HG03280 (cell line): ENCODE measurements around the gene ARHGEF39.
A peak's percentile ranks its signal among the peaks of the same experiment; 100 is the strongest.
"Not testable (repeated sequence)": the region's sequence is repeated elsewhere in the genome, so short reads cannot be mapped to it uniquely, and the experiment has no call there.

ENCODE experiments used
- ATAC-seq: cut with Tn5 transposase; IDR thresholded peaks from one replicate; pipeline ENCODE4 v1.9.1; 2021; ENCODE audit warnings: mild to moderate bottlenecking, moderate library complexity; ENCODE audit not compliant: unreplicated experiment

ARHGEF39 gene

DNA sequence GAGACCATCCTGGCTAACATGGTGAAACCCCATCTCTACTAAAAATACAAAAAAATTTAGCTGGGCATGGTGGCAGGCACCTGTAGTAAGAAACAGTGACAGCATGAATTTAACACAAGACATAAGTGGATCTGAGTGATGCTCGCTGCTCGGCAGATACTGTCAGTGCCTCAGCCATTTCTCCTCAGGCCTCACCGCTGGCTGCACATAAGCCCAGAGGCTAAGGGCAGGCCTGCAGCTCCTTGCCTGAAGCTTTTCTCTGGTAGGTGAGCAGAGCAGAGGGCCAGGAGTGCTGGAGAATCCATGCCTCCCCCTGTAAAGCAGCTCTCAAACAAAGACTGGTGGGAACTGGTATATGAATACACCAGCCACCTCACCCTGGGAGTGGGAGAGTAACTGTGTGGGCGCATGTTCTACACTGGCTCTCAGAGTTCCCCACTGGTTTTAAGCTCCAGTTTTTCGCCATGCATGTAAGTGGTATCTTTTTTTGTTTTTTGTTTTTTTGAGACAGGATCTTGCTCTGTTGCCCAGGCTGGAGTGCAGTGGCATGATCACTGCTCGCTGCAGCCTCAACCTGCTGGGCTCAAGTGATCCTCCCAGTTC, 36.5 kb downstream of the ARHGEF39 start:
- no peak for ATAC-seq

- no peak for ATAC-seq
Measured at GRCh38 chr9:35627575-35627974, 37.4 kb downstream of the ARHGEF39 start.

GRCh38 chr9:35619800-35620158, 45.2 kb downstream of the ARHGEF39 start:
- peak; percentile 44 for ATAC-seq

DNA sequence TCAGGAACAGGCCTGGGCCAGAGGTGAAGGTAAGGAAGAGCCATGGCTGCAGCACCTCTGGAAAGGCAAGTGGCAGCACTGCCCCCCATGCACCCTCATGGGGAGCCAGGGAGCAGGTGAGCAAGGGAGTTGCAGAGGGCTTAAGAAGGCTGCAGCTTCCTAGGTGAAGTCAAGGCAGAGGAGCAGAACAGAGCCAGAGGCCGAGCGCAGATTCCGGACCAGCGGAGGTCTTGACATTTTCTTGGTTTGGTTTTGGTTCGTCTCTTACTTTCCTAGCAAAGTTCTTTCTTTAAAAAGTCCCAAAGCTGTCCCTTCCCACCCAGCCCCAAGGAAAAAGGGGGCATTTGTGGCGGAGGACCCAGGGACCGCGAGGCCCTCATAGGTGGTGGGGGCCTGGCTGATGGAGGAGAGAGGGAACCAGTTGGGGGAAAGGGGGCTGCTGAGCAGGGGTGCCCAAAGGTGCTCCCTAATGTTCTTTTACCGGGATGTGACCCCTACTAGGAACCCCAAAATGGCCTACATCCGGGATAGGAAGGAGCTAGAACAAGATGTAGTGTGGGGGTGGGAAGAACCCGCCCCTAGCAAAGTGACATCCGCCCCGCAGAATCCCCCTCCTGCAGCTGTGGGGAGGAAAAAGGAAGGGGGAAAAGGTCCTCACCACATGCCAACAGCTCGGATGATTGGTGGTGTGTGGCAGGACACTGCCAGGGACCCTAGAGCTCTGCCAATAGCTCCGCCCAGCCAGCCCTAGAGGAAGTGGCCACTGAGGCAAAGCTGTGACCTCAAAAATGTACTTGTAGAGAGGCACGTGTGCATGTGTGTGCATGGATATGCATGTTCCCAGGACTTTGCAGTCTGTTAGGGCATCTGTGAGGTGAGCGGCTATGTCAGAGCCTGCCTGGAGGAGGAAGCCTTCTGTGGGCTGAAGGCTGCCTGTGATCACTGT, 45.9 kb downstream of the ARHGEF39 start:
- ATAC-seq, result peak; percentile 34

DNA sequence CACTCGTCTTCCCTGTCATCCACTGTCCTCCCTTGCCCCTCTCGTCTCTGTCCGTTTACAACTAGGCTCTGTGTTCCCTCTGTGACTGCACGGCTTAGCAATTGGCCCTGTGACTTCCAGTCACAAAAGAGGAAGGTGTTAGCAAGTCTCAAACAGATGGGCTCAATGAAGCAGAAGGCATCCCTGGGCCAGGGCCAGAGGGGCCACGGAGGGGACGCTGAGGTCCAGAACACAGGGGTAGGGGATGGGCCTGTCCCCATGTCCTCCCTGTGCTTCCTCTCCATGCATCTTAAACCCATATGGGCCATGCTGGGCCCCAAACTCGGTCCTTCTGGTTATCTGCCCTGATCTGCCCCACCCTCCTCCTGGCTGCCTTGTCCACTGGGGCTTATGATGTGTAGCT, 46.7 kb downstream of the ARHGEF39 start, which contains the start of gene CD72:
CD72 (minus strand) TSS at position 89 of the 403 bp plus-strand sequence. CDS start 110 bp downstream, outside the sequence.
- no peak for ATAC-seq

DNA sequence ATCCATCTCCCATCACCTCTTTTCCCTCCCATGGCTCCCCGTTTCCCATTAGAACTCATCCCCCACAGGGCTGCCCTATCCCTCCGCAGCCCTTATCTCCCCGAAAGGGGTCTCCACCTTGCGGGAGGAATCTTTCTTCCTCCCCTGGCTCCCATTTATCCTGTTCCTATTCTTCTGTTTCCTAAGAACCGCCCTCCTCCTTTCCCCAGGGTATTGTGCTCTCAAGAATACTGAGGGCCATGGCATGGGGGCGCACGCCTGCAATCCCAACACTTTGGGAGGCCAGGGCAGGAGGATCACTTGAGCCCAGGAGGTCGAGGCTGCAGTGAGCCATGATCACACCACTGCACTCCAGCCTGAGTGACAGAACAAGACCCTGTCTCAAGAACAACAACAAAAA, 47.4 kb downstream of the ARHGEF39 start:
- no peak for ATAC-seq

DNA sequence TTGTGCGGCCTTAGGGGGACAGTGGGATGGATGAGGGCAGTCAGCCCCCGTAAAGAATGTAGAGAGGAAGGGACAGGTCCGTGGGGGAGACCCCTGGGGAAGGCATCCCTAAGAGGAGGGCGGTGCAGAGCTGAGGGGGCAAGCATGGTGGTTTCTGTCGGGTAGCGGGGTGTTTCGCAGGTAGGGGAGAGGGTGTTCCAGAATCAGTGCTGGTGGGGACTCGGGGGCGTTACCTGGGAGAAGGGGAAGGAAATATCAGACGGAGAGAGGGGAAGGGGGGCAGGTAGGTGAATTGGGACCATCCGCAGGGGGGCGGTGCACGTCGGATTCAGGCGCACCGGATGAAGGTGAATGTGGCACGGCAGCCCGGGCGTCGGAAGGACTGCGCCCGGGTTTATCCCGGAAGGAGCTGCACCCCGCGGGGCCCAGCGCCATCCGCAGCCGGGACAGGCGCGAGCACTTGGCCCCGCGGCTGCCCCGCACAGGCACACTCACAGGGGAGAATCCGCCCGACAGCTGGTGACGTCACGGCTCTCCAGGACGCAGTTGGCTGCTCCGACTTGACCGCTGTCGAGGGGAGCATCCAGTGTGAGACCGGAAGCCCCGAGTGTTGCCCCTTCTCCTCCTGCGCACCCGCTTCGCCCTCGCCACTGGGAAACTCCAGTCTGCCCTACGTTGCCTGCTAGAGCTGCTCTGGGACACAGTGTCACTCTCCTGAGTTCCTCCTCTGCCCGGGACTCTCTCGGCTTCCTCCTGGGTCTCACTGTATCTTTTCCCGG, 48.1 kb downstream of the ARHGEF39 start:
- ATAC-seq, result peak; percentile 35

DNA sequence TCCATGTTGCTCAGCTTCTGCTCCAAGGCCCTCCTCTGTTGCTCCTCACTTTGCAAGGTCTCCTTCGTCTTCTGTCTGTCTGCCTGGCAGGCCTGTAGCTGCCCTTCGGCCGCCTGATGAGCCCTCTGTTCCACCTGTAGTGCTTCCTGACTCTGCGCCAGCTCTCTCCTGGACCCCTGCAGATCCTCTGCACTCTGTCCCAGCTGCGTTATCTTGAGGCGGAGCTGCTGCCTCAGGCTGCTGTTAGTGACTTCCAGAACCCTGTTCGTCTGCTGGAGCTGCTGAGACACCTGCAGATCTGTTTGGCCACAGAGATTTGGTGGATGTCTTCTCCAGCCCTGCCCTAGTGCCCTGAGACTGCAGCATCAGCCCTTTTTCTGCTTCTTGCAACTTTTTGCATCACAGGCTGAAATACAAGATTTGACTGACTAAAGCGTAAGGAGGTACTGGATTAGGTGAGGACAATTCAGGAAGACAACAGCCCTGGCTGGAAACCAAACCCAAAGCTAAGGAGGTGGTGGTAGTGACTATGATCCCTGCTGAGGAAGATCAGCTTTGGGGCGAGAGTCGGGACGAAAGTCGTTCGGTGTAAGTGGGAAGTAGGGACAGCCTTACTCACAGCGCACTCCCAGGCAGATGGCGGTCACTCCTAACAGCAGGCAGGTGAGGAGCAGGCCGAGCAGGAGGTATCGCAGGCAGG, 48.9 kb downstream of the ARHGEF39 start:
- no peak for ATAC-seq

DNA sequence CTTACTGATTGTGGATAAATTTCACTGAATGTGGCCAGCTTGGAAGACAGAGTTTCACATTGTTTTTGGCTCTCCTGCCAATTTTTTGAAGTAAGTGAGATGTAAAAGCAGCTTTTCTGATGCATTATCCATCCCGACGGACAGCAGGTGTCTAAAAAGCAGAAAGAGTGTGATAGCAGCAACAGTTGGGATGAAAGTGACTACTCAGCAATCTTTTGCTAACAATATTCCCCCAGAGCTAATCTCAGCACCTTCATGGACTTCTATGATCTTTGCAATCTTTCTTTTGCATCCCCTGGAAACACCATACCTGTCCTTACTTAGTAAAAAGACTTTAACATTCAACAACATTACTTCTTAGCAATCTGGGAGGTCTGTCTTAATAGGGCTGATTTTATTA, 52.2 kb downstream of the ARHGEF39 start:
- no peak for ATAC-seq

DNA sequence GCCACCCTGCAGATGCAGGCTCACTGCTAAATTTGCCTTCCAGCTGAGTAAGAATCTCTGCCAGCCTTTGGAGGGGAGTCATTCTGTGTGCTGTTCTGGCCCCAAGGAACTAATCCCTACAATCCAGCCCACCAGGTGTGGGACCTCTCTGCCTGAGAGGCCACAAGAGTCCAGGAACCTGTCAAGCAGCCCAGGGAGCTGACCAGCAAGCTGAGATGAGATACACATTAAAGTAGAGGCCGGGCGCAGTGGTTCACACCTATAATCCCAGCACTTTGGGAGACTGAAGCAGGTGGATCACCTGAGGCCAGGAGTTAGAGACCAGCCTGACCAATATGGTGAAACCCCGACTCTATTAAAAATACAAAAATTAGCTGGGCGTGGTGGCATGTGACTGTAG, 52.9 kb downstream of the ARHGEF39 start:
- not testable (repeated sequence) for ATAC-seq

DNA sequence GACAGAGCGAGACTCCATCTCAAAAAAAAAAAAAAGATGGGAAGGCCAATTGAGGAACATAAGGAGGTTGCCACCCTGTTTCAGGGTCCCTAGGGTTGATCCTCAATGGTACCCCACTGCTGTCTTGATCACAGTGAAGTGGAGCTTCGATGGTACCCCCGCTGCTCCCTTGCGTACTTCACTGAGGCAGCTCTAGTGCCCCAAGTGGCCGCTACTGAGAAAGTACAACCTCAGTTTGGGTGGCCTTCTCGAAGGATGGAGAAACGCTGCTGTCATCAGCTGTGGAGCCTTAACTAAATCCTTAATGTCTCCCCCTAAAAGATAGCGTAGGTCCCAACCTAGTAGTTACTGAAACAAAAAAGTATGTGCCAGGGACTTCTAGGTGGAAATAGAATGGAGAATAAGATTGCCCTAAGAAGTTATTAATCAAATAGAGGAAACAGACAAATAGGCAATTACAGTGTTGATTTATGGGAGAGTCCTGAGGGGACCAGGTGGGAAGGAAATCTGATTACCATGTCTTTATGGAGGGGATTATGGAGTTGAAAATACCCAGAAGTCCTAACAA, 53.7 kb downstream of the ARHGEF39 start:
- peak; percentile 77 for ATAC-seq

- no peak for ATAC-seq
Measured at GRCh38 chr9:35609820-35610163, 55.2 kb downstream of the ARHGEF39 start.
